Keratinocyte (primary cell): ENCODE measurements around the gene TBL1Y. TPM values are rescaled to one million over a fixed set of nuclear protein-coding genes. Genes with fewer than 3 reads are reported as not detected.

Source experiments
- DNase-seq: peaks from one replicate; pipeline ENCODE4 v3.0.0-alpha.2; 2011; ENCODE audit warnings: low read depth, missing footprints, low spot score
- FAIRE-seq: peaks from 2 replicates; lab custom pipeline; 2011; peaks lifted over from hg19 to GRCh38; lab: Jason Lieb, UNC
- H2AFZ ChIP-seq: 2 replicates; pipeline ENCODE4 v1.6.0; 2012; ENCODE audit warnings: low read length, control low read depth, inconsistent platforms; ENCODE audit not compliant: control insufficient read depth
- H3K27ac ChIP-seq: 2 replicates; pipeline ENCODE4 v1.5.1; 2011; ENCODE audit warnings: low read length; ENCODE audit not compliant: control insufficient read depth, insufficient read depth
- H3K27me3 ChIP-seq: 3 replicates; pipeline ENCODE4 v1.6.0; 2011; ENCODE audit warnings: low read length; ENCODE audit not compliant: control insufficient read depth, insufficient read depth; ENCODE audit errors: extremely low read depth
- H3K36me3 ChIP-seq, 2 experiments: 2 replicates in 1 of 2; 3 replicates in 1 of 2; pipeline ENCODE4 v1.5.1; 2011; ENCODE audit warnings: low read length in 2 of 2, mild to moderate bottlenecking in 1 of 2; ENCODE audit not compliant: control insufficient read depth in 2 of 2, insufficient read depth in 2 of 2; ENCODE audit errors: extremely low read depth in 1 of 2
- H3K4me1 ChIP-seq: 3 replicates; pipeline ENCODE4 v1.5.1; 2011; ENCODE audit warnings: low read length; ENCODE audit not compliant: control insufficient read depth, insufficient read depth; ENCODE audit errors: extremely low read depth
- H3K4me2 ChIP-seq: 3 replicates; pipeline ENCODE4 v1.6.0; 2011; ENCODE audit warnings: low read depth, low read length; ENCODE audit not compliant: control insufficient read depth, insufficient read depth; ENCODE audit errors: extremely low read depth
- H3K4me3 ChIP-seq, 3 experiments: fragments of 200-600 bp in 1 of 3; sonication (generic) in 1 of 3; 2 replicates in 2 of 3; 3 replicates in 1 of 3; pipeline ENCODE4 v1.5.1; 2011 to 2016; ENCODE audit warnings: low read length in 3 of 3, mild to moderate bottlenecking in 3 of 3, control low read depth in 2 of 3, inconsistent platforms in 1 of 3, low read depth in 1 of 3, mixed read lengths in 1 of 3, mixed run types in 1 of 3, moderate library complexity in 1 of 3; ENCODE audit not compliant: control insufficient read depth in 2 of 3, insufficient read depth in 2 of 3; ENCODE audit errors: extremely low read depth in 1 of 3
- H3K79me2 ChIP-seq: 2 replicates; pipeline ENCODE4 v1.6.0; 2012; ENCODE audit warnings: low read length; ENCODE audit not compliant: control insufficient read depth, insufficient read depth
- H3K9ac ChIP-seq: 3 replicates; pipeline ENCODE4 v1.6.0; 2011; ENCODE audit warnings: low read length; ENCODE audit not compliant: control insufficient read depth, insufficient read depth; ENCODE audit errors: extremely low read depth
- H3K9me1 ChIP-seq: 3 replicates; pipeline ENCODE4 v1.6.0; 2011; ENCODE audit warnings: low read length; ENCODE audit not compliant: control insufficient read depth, insufficient read depth; ENCODE audit errors: extremely low read depth
- H3K9me3 ChIP-seq: 2 replicates; pipeline ENCODE4 v1.5.1; 2012; ENCODE audit warnings: low read depth, low read length; ENCODE audit not compliant: control insufficient read depth
- H4K20me1 ChIP-seq: 3 replicates; pipeline ENCODE4 v1.6.0; 2011; ENCODE audit warnings: low read length; ENCODE audit not compliant: control insufficient read depth, insufficient read depth; ENCODE audit errors: extremely low read depth
- CTCF ChIP-seq, 3 experiments: IDR thresholded peaks in 1 of 3; conservative IDR thresholded peaks in 1 of 3; optimal IDR thresholded peaks in 1 of 3; 2 replicates in 2 of 3; 3 replicates in 1 of 3; pipeline versions ENCODE3 to v1.5.1; 2011; ENCODE audit warnings: low read length in 3 of 3, mild to moderate bottlenecking in 3 of 3, moderate library complexity in 2 of 3, control low read depth in 1 of 3, inconsistent platforms in 1 of 3; ENCODE audit not compliant: insufficient read depth in 2 of 3; ENCODE audit errors: extremely low read depth in 1 of 3
- EZH2 ChIP-seq: IDR thresholded peaks from one replicate; pipeline ENCODE4 v1.6.1; 2012; ENCODE audit warnings: inconsistent platforms, mild to moderate bottlenecking, low read length, moderate library complexity
- dilution Hi-C: fragments of 300-500 bp; cut with MboI; formaldehyde crosslinking; loops from one replicate; pipeline ENCODE4 v1.7.0; 2020; ENCODE audit warnings: low sequenced_read_pairs; ENCODE audit not compliant: extremely low pct_ligation_motif_present
- polyA plus RNA-seq, 5 experiments: library from polyadenylated mRNA; depleted of rRNA in 3 of 5; stranded (reverse) in 3 of 5; stranded (forward) in 1 of 5; unstranded in 1 of 5; fragments of >200 nt; gene quantifications; 1 replicate in 1 of 5; 2 replicates in 3 of 5; 3 replicates in 1 of 5; pipeline versions ENCODE4 v1.2.1 to v1.2.3, GENCODE V29; 2011 to 2012; ENCODE audit warnings: missing spikeins in 2 of 5, low read depth in 1 of 5, low replicate concordance in 1 of 5

Gene TBL1Y
- polyA plus RNA-seq, 1 donor (not counting 4 experiments of a cell fraction or from before 2014, with no cell fraction given), result not detected

DNA sequence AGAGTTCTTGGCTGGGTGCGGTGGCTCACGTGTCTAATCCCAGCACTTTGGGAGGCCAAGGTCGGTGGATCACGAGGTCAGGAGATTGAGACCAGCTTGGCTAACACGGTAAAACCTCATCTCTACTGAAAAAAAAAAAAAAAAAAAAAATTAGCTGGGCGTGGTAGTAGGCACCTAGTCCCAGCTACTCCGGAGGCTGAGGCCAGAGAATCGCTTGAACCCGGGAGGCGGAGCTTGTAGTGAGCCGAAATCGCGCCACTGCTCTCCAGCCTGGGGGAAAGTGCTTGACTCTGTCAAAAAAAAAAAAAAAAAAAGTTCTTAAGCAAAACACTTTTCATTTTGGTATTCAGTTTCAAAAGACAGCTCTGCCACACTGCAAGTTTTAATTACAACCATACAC lies 37.9 kb downstream of the TBL1Y start:
- H4K20me1 ChIP-seq, result no peaks in the 10 kb centered on the region
- no peak overlapping the region for H3K27ac ChIP-seq
- dilution Hi-C loops, result no loop called here
- no peaks in the 10 kb centered on the region for H3K4me1 ChIP-seq
- no peaks in the 10 kb centered on the region for H3K9me3 ChIP-seq
- no peak overlapping the region for H3K9ac ChIP-seq
- no peaks in the 10 kb centered on the region for H3K36me3 ChIP-seq
- no peak overlapping the region for H2AFZ ChIP-seq
- H3K9me1 ChIP-seq, result no peaks in the 10 kb centered on the region
- FAIRE-seq (no peak), DNase-seq (no peak)
- TF ChIP-seq CTCF (optimal IDR thresholded peaks at IDR 0.05 in 1 of 3, IDR thresholded peaks at IDR 0.05 in 1 of 3, conservative IDR thresholded peaks at IDR 0.05 in 1 of 3; ENCODE audit: extremely low read depth in 1 of 3, insufficient read depth in 2 of 3, low read length in 3 of 3), result no peak
- no peak for TF ChIP-seq EZH2
- no peaks in the 10 kb centered on the region for H3K27me3 ChIP-seq
- H3K4me2 ChIP-seq, result no peak overlapping the region
- H3K4me3 ChIP-seq, result no peak overlapping the region
- H3K79me2 ChIP-seq, result no peaks in the 10 kb centered on the region

GRCh38 chrY:6949947-6950346 lies 39.5 kb downstream of the TBL1Y start:
- FAIRE-seq, result no peak
- H3K9me3 ChIP-seq, result no peaks in the 10 kb centered on the region
- no peak for DNase-seq

More at GRCh38 chrY:6949947-6950346, 39.5 kb downstream of the TBL1Y start:
- no peaks in the 10 kb centered on the region for H3K36me3 ChIP-seq
- H3K79me2 ChIP-seq, result no peaks in the 10 kb centered on the region
- no peak overlapping the region for H3K9ac ChIP-seq
- H3K27ac ChIP-seq, result no peak overlapping the region
- TF ChIP-seq CTCF (optimal IDR thresholded peaks at IDR 0.05 in 1 of 3, IDR thresholded peaks at IDR 0.05 in 1 of 3, conservative IDR thresholded peaks at IDR 0.05 in 1 of 3; ENCODE audit: extremely low read depth in 1 of 3, insufficient read depth in 2 of 3, low read length in 3 of 3) (no peak), EZH2 (no peak)
- no peak overlapping the region for H3K4me3 ChIP-seq
- no peak overlapping the region for H3K4me2 ChIP-seq
- H3K27me3 ChIP-seq, result no peaks in the 10 kb centered on the region
- dilution Hi-C loops, result no loop called here
- no peaks in the 10 kb centered on the region for H4K20me1 ChIP-seq
- H3K9me1 ChIP-seq, result no peaks in the 10 kb centered on the region
- H2AFZ ChIP-seq, result no peak overlapping the region
- no peaks in the 10 kb centered on the region for H3K4me1 ChIP-seq
